SK-N-SH treated with all-trans-retinoic acid at 6 μM for 48 hours (cell line): ENCODE results near the gene MTCH2.

ENCODE experiments used
- ARNTL ChIP-seq: fragments of 450-650 bp; formaldehyde crosslinking; IDR thresholded peaks from 2 replicates; pipeline ENCODE4 v1.5.0; 2020; ENCODE audit warnings: low read depth, mild to moderate bottlenecking, moderate library complexity, borderline replicate concordance
- CSRNP3 ChIP-seq: fragments of 250-450 bp; sonication (Bioruptor Pico); IDR thresholded peaks from 2 replicates; pipeline ENCODE4 v1.5.1; 2021; ENCODE audit warnings: mild to moderate bottlenecking, moderate library complexity
- ISL1 ChIP-seq: fragments of 250-450 bp; sonication (Bioruptor Pico); IDR thresholded peaks from 2 replicates; pipeline ENCODE4 v2.1.2; 2022; ENCODE audit warnings: mild to moderate bottlenecking, moderate library complexity
- POU6F1 ChIP-seq: fragments of 250-450 bp; sonication (Bioruptor Pico); IDR thresholded peaks from 2 replicates; pipeline ENCODE4 v1.8.0; 2021; ENCODE audit warnings: low read depth, mild to moderate bottlenecking, moderate library complexity, borderline replicate concordance
- RARB ChIP-seq: fragments of 250-450 bp; sonication (Bioruptor Pico); IDR thresholded peaks from 2 replicates; pipeline ENCODE4 v1.8.0; 2021; ENCODE audit warnings: mild to moderate bottlenecking, moderate library complexity
- TCF4 ChIP-seq: fragments of 250-450 bp; sonication (Bioruptor Pico); IDR thresholded peaks from 2 replicates; pipeline ENCODE4 v1.8.0; 2021; ENCODE audit warnings: mild to moderate bottlenecking, moderate library complexity, borderline replicate concordance
- TSHZ2 ChIP-seq: fragments of 250-450 bp; sonication (Bioruptor Pico); IDR thresholded peaks from 2 replicates; pipeline ENCODE4 v1.5.0; 2020; ENCODE audit warnings: mild to moderate bottlenecking, moderate library complexity
- ZFP3 ChIP-seq: fragments of 250-450 bp; sonication (Bioruptor Pico); IDR thresholded peaks from 2 replicates; pipeline ENCODE4 v1.5.0; 2020; ENCODE audit warnings: mild to moderate bottlenecking, moderate library complexity
- ZFP30 ChIP-seq: fragments of 450-650 bp; formaldehyde crosslinking; IDR thresholded peaks from 2 replicates; pipeline ENCODE4 v1.5.0; 2022; ENCODE audit warnings: mild to moderate bottlenecking, moderate library complexity
- ZNF70 ChIP-seq: fragments of 450-650 bp; formaldehyde crosslinking; IDR thresholded peaks from 2 replicates; pipeline ENCODE4 v1.5.0; 2020; ENCODE audit warnings: mild to moderate bottlenecking, moderate library complexity
- ZNF8 ChIP-seq: fragments of 450-650 bp; formaldehyde crosslinking; IDR thresholded peaks from 2 replicates; pipeline ENCODE4 v1.5.0; 2020; ENCODE audit warnings: mild to moderate bottlenecking, moderate library complexity

GRCh38 chr11:47595029-47595428, 47.3 kb downstream of the MTCH2 start:
- TF ChIP-seq ZNF8 (CRISPR knock-in tag), result no peak
- no peak for TF ChIP-seq ZFP30 (CRISPR knock-in tag)
- no peak for TF ChIP-seq TCF4
- no peak for TF ChIP-seq POU6F1
- no peak for TF ChIP-seq ARNTL (CRISPR knock-in tag)
- no peak for TF ChIP-seq ZNF70
- no peak for TF ChIP-seq ISL1 (CRISPR knock-in tag)
- TF ChIP-seq TSHZ2 (CRISPR knock-in tag), result no peak
- TF ChIP-seq ZFP3 (CRISPR knock-in tag), result no peak
- TF ChIP-seq CSRNP3 (CRISPR knock-in tag), result no peak
- no peak for TF ChIP-seq RARB
